ENCODE results near the gene ASF1B. TPM values are rescaled to one million over a fixed set of nuclear protein-coding genes. Genes with fewer than 3 reads are reported as not detected.

The ASF1B gene
- polyA plus RNA-seq, 3 donors: 15.7 to 19.0 (median 16.3) TPM

DNA sequence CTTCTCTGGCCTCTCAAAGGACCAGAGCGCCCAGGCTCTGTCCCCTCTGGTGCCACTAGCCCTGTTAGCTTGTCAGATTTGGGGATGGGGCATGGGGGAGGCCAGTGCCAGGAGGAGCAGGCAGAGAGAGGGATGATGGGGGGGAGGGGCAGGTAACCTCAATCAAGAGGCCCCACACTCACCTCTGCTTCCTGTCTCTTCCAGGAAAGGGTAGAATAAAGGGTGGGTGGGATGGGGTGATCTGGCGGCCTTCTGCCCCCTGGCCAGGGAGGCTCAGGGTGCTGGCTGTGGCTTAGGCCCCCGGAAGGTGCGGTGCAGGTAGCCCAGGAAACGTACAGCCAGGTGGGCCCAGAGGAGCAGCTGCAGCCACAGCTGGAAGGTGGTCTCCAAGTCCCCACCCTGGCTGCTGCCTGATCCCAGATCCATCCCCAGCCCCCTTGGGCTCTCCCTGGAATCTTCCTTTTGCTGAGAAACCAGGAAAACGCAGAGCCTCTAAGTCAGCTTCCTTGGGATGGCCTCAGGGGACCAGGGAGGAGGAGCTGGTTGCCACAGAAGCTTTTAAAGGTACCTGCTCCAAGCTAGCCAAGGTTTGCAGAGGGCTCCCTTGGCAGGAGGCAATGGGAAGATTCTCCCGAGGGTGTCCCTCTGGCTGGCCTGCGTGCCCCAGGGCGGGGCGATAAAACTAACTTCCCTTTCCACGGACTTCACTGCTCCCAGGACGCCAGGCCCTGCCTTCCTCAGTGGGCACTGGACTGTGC is 24.2 kb downstream of the ASF1B start:
- DNase-seq (ENCODE audit: low read depth in 3 of 3, low spot score in 2 of 3): no peak

GRCh38 chr19:14111486-14111885 is 24.9 kb downstream of the ASF1B start:
- DNase-seq (ENCODE audit: low read depth in 3 of 3, low spot score in 2 of 3): no peak

GRCh38 chr19:14110650-14111049 is 25.7 kb downstream of the ASF1B start:
- no peak for DNase-seq (ENCODE audit: low read depth in 3 of 3, low spot score in 2 of 3)

DNA sequence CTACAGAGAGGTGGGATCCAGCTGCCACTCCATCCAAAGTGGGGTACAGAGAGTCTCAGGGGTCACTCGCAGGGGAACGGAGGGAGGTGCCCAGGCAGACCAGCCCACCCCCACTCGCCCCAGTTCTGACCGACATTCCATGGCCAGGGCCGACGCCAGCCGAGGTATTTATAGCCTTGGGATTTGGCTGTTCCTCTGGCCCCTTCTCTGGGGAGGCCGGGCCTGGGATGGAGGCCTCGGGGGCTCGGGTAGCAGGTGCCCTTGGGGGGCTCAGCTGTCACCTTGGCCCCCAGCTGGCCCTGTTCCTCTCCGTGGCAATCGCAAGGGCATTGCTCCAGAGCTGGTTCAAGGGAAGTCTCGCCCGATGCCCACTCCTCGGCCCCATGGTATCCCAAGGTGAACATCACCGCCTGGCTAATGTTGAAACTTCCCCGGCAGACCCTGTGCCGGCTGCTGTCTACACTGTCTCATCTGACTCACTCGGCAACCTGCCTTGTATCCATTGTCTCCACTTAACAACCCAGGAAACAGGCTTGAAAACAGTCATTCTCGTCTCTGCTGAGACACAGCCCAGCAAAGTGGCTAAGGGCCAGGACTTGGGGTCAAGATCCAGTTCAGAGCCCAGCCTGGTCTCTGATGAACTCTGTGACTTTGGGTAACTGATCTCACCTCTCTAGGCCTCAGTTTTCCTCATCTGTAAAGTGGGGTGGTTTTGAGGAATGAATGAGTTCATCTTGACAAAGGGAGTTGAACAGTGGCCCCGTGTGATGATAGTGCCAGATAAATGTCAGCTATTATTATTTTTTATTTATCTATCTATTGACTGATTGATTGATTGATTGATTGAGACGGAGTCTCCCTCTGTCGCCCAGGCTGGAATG is 28.6 kb downstream of the ASF1B start:
- DNase-seq (ENCODE audit: low read depth in 3 of 3, low spot score in 2 of 3): no peak

DNA sequence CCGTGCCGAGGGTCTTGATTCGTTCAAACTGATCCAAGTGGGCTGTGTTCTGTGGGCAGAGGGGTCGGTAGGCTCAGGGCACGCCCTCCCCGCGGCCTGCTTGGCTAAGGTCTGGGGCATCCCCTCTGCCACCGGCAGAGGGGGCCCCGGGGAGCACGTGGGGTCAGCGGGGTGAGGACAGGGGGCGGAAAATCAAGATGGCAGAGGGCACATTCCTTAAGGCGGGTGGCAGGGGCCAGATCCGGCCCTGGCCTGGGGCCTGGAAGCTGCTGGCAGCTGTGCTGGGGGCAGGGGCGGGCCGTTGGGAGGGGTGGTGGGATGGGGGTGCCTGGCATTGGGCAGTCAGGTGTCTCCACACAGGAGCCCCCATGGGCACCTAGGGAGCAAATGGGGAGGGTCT is 29.5 kb downstream of the ASF1B start:
- DNase-seq (ENCODE audit: low read depth in 3 of 3, low spot score in 2 of 3): no peak

GRCh38 chr19:14105680-14106079 is 30.7 kb downstream of the ASF1B start:
- DNase-seq (ENCODE audit: low read depth in 3 of 3, low spot score in 2 of 3): no peak

- no peak for DNase-seq (ENCODE audit: low read depth in 3 of 3, low spot score in 2 of 3)
These were observed 33.1 kb downstream of the ASF1B start for GRCh38 chr19:14103310-14103709.

GRCh38 chr19:14102756-14103155 is 33.6 kb downstream of the ASF1B start:
- DNase-seq (ENCODE audit: low read depth in 3 of 3, low spot score in 2 of 3): no peak

- DNase-seq (ENCODE audit: low read depth in 3 of 3, low spot score in 2 of 3): no peak
These were observed 34.2 kb downstream of the ASF1B start for GRCh38 chr19:14102102-14102696.

DNA sequence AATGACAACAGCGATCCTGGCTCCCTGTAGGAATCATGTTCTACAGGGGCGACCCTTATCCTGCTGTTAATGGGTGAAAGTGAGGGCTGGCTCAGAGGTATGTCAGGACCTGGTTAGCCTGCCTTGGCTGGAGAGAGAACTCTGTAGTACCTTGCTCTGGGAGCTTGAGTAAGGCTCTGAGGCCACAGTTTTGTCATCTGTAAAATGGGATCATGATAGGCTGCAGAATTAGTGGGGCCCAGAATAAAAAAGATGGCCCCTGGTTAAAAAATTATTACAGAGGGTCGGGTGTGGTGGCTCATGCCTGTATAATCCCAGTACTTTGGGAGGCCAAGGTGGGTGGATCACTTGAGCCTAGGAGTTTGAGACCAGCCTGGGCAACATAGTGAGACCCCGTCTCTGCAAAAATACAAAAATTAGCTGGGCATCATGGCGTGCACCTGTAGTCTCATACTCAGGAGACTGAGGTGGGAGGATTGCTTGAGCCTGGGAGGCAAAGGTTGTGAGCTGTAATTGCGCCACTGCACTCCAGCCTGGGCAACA is 35.3 kb downstream of the ASF1B start:
- no peak for DNase-seq (ENCODE audit: low read depth in 3 of 3, low spot score in 2 of 3)

GRCh38 chr19:14097532-14098151 is 38.7 kb downstream of the ASF1B start:
- no peak for DNase-seq (ENCODE audit: low read depth in 3 of 3, low spot score in 2 of 3)

GRCh38 chr19:14096272-14096992 is 40.0 kb downstream of the ASF1B start:
- no peak for DNase-seq (ENCODE audit: low read depth in 3 of 3, low spot score in 2 of 3)

DNA sequence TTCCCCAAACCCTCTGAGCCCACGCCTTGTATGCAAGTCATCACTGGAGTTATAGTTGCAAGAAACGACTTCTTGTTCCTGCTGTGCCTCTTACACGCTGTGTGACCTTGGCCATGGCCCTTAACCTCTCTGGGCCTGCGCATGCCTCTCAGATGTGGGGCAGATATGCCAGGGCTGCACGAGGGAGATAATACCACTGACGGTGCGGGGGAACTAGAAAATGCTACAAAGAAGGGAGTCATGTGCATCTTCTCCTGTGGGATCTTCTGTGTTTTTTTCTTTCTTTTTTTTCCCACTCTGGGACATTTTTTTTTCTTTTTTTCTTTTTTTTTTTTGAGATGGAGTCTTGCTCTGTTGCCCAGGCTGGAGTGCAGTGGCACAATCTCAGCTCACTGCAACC is 41.5 kb downstream of the ASF1B start:
- no peak for DNase-seq (ENCODE audit: low read depth in 3 of 3, low spot score in 2 of 3)

- no peak for DNase-seq (ENCODE audit: low read depth in 3 of 3, low spot score in 2 of 3)
These were observed 43.1 kb downstream of the ASF1B start for GRCh38 chr19:14093117-14093823.

- no peak for DNase-seq (ENCODE audit: low read depth in 3 of 3, low spot score in 2 of 3)
These were observed 44.5 kb downstream of the ASF1B start for GRCh38 chr19:14091813-14092462.

GRCh38 chr19:14091081-14091812 is 45.1 kb downstream of the ASF1B start:
- DNase-seq (ENCODE audit: low read depth in 3 of 3, low spot score in 2 of 3): no peak

- peak in 1 of 3 donors; percentile 76 for DNase-seq (ENCODE audit: low read depth in 3 of 3, low spot score in 2 of 3)
These were observed 45.8 kb downstream of the ASF1B start, which contains the start of gene SAMD1 for GRCh38 chr19:14090509-14091080. TSS of gene SAMD1 (minus strand) at chr19:14090751.

Measured in right renal cortex interstitium (tissue), 3 donors.